ENCODE data around the gene HIVEP3.

Gene HIVEP3

DNA sequence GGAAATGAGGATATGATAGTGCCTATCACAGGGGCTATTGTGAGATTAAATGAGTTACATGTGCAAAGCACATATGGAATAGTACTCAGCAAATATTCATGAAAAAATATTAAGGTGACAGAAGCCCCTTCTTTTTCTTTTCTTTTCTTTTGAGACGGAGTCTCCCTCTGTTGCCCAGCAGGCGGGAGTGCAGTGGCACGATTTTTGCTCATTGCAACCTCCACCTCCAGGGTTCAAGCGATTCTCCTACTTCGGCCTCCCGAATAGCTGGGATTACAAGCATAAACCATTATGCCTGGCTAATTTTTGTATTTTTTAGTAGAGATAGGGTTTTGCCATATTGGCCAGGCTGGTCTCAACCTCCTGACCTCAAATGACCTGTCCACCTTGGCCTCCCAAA lies 139.4 kb downstream of the HIVEP3 start:
- no peak for DNase-seq

DNA sequence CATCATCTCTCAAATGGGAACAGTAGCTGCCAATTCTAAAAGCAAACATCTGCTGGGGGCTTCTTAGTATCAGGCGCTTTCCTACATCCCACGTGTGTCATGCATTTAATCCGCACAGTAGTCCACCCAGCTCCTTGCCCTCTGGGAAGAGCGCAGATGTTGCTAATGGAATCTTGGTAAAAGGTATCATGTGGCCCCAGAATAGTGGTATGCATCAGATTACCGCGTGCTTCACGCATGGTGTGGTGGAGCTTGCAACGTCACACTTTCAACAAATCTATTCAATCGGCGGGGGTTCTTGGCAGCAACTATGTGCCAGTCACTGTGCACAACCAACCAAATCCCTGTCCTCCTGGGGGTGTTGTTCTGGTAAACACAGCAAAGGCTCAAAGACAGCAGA lies 141.0 kb downstream of the HIVEP3 start:
- DNase-seq, result no peak

DNA sequence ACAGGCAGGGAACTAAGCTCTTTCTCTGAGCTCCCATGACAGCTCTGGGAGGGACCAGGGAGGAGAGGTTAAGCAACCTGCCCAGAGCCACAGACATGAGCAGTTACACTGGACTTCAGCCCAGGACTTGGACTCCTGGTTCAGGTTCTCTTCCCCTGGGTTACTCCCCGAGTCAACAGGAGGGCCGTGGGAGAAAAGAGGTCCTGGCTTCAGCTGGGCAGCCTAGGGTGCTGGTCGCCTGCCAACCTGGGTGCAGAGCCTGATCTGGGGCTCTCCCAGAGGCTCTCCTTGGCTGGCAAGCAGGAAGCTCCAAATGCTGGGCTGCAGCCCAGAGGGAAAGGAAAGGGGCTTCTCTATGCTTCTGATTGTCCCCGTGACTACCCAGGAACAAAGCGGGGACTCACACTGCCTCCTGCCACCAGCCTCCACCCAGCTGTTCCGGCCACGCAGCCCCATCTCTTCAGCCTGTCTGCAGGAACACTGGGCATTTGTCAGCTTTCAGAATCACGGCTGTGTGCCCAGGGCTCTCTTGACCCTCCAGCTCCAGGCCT lies 141.8 kb downstream of the HIVEP3 start:
- DNase-seq, result no peak

DNA sequence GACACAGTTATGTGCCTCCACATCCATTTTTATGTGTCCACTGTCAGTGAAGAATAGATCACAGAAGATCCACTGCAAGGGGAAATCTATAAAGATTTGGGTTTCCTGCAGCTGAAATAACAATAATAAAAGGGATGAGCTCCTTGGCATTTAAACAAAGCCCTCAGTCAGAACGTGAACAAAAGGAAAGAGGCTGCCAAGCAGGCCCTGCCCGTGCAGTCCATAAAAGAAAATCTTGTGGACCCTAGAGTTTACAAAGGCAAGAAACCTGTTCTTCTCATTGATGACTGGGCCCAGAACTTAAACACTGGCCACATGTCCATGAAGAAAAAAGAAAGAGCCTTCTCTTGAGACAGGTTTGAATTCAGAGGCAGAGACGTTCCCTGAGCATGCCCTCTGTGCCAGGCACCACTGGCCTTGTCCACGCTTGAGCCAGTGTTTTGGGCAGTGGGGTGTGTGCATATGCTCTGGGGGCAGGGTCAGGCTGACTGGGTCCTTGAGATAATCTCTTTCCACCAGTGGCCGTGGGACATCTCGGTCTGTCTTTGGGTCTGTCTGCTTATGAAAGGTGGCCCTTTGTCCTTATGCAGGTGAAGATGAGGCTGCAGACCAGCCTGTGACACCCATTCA lies 142.7 kb downstream of the HIVEP3 start:
- DNase-seq, result no peak

DNA sequence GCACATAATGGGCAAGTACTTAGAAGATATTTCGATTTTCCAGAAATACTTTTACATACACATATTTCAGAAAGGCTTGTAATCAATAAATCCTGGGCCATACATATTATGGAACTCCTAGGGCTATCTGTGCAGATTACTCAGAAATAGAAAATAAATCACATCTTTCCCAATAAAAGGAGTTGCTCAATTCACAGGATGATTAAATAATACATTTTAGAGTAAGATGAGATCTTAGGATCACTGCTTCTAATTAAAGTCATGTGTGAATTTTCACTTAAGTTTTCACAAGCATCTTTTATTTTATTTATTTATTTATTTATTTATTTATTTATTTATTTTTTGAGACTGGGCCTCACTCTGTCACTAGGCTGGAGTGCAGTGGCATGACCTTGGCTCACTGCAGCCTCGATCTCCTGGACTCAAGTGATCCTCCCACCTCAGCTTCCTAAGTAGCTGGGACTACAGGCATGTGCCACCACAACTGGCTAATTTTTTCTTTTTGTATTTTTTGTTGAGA lies 144.2 kb downstream of the HIVEP3 start:
- no peak for DNase-seq

DNA sequence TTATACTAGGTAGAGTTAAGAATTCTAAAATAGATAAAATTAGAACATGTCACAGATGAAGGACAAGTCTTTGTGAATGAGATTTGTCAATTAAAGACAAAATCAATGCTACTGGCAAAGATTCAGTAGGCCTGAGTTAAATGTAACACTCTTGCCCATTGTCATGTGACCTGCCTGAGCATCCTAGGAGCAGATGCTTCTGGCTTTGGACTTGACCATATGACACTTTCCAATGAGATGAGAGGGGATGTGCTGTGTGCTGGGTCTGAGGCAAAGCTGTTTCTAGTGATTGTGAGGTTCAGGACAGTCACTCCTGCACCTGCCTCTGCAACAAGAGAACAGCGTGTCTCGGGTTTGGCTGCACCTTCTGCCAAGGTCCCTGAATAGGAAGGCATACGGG lies 144.9 kb downstream of the HIVEP3 start:
- no peak for DNase-seq

DNA sequence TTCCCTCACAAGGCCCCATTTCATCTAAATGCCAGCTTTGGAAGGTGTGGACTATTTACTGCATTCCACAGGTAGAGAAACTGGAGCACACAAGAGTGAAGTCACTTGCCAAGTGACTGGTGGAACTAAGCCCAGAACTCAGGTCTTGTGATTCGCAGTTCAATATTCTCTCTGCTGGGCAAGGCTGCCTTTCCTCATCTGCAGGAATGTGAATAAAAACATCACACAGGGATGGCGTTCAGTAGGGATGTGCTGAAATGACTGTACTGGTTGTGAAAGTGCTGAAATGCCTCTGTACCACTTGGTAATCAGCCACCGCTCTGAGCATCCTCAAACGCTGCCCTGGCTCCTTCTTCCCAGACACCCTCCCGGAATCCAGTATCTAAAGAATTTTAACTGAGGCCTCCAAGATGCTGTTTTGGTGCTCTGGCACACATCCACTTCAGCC lies 145.6 kb downstream of the HIVEP3 start:
- DNase-seq, result no peak

DNA sequence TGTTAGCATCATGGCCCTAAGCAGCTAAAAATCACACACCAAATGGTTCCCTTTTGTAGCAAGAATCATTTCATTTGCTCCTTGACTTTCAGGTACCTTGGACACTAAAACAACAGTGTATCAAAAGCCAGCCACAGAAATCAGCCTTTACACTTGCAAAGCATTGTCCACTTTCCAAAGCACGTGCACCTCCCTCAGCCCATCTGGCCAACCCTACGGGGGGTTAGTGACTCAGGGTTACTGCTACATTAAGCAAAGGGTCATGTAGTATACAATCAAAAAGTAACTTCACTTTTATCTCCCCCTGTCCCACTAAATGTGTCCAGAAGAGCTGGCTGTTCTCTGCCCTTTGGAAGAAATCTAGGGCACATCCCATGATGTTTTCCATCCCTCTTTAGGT lies 149.7 kb downstream of the HIVEP3 start:
- DNase-seq, result no peak

DNA sequence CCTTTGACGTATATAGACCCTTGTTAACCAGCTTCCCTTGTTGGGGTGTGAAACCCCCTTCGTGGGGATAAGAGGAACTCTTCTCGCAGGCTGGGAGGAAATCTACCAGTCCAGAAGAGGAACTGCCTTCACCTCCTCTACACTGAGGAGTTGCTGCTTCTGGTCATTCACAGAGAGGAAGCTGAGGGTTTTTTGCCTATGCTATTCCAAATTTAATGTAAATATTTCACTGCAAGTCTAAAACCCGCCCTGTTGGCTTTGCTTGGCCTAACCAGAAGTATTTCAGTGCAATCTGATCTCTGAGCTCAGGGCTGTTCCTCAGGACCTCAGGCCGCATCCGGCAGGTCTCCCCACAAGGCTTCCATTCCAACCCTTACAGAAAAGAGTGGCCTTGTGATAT lies 150.1 kb downstream of the HIVEP3 start:
- DNase-seq, result no peak

DNA sequence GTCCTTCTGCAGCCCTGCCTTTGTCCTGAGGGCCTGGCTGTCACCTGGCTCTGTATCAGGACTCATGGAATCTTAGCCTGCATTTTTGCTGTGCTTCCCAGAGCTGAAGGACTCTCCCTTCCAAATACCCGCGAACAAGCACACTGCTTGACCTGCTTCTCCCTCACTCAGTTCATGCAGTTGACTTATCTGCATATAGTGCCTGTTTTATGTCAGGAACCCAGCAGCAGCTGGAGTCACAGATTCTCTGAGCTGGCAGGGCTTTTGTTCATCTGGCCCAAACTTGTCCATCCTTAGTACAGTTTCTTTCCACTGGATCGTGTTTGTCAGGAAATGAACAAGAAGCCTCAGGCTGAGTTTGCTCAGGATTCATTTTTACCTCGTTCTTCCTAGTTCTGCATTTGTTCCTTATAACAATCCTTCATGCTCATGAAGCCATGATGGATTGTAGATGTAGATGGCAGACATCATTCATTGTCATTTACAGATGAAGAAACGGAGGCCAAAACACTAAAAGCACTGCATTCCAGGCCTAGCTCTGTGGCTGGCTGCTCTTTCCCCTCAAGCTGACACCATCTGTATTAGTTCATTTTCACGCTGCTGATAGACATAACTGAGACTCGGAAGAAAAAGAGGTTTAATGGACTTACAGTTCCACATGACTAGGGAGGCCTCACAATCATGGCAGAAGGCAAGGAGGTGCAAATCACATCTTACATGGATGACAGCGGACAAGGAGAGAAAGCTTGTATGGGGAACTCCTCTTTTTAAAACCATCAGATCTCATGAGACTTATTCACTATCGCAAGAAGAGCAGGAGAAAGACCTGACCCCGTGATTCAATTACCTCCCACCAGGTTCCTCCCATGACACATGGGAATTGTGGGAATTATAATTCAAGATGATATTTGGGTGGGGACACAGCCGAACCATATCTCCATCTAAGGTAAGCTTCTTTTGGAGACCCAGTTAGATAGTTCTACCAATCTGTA lies 150.9 kb downstream of the HIVEP3 start:
- no peak for DNase-seq

DNA sequence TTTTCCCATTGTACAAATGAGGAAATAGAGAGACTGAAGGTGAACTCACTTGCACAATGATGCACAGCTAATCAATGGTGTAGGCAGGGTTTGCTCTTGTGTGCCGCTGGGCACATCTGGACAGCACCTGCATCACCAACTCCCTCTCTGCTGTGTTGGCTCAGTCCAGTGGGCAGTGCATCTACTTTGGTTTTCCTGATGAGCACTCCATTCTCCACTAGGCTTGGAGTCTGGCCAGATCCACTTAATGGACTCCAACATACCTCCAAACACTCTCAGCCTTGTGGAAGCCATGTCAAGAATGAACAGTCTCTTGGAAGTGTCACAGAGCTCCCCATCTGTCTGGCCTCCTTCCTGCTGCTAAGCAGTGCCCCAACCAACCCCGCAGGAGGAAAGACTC lies 152.2 kb downstream of the HIVEP3 start:
- DNase-seq, result no peak

DNA sequence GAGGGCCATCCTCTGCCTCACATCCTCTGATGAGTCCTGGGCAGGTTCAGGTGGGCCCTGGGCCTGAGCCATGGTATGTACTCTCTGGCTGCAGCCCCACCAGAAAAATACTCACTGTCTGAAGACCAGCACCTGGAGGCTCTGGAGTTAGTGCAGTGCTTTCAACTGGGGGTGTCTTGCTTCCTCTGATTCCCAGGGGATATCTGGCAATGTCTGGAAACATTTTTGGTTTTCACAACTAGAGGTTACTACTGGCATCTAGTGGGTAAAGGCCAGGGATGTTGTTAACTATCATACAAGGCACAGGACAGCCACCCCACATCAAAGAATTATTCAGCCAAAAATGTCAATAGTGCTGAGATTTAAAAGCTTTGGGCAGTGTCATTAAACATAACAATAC lies 152.7 kb downstream of the HIVEP3 start:
- DNase-seq, result no peak

DNA sequence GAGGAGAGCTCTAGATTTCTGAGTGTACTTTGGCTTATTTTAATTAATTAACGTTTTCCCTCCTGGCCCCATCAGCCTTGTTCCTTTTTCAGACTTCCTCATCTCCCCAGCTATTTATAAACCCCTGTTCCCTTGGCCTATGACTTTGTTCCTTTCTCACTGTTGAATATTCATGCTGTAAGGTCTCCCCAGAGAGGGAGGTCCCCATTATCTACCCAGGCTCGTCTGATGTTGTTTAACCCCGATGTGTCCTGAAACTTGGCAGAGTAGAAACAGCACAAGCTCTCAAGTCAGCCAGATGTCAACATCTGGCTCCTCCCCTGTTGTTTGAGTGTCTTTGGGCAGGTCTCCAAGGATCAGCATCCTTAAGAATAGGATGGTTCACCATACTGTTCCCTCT lies 153.6 kb downstream of the HIVEP3 start:
- no peak for DNase-seq

DNA sequence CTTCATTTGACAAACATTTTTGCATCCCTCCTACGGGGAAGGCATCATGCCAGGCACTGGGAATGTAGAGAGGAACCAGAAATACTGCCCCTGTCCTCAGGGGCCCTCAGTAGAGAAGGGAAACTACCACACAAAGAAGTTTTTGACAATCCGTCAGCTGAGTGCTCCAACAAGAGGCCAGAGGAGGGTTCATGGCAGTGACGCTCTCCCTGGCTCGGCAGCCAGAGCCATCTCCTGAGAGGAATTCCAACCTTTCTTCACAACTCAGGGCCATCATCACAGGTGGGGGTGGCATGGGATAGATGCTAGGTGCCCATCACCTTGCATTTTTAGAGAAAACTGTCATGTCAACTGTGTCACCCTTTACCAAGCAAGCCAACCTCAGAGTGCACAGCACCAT lies 154.1 kb downstream of the HIVEP3 start:
- no peak for DNase-seq

DNA sequence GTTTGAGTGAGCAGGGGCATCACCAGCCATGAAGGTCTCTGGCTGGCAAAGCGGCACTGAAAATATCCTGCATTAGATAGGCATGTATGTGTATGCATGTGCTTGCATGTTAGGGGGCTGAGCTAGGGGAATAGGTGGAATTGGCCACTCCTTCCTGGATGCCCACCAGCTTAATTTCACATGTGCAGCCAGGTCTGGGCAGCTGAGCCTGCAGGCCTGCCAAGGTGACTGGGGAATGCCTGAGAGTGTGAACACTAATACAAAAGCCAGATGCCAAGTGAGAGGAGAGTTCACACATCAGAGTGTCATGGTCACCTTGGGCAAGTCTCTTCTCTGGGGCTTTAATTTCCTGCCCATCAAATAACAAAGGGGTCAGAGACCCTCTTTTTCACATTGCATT lies 155.9 kb downstream of the HIVEP3 start:
- DNase-seq, result no peak

DNA sequence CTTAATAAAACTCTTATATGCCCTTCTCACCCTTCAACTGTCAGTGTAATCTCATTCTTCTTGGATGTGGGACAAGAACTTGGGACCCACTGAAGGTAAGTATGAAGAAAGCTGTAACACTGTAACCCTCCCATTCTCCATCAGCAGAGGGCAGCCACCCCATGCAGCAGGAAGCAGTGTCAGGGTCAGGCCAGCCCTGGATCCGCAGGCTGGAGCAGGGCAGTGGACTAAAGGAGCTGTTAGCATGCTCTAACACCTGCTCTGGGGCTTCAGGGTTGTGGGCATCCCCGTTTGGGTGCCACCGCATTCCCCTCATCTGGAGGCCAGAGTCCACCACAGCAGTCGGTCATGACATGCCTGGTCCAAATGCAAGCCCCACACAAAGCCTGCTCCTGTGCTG lies 156.5 kb downstream of the HIVEP3 start:
- DNase-seq, result no peak

DNA sequence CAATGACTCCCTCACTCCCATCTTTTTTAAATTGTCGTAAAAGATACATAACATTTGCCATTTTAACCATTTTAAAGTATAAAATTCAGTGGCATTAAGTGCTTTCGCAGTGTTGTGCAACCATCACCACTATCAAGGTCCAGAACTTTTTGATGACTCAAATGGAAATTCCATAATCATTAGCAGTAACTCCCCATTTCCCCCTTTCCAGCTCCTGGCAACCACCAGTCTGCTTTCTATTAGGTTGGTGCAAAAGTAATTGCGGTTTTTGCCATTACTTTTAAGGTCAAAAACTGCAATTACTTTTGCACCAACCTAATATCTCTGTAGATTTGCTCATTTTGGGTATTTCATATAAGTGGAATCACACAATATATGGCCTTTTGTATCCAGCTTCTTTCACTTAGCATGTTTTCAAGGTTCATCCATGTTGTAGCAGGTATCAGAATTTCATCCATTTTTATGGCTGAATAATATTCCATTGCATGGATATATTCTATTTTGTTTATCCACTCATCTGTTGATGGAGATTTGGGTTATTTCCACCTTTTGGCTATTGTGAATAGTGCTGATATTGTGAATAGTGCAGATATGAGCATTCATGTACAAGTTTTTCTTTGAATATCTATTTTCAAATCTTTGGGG lies 159.7 kb downstream of the HIVEP3 start:
- no peak for DNase-seq

DNA sequence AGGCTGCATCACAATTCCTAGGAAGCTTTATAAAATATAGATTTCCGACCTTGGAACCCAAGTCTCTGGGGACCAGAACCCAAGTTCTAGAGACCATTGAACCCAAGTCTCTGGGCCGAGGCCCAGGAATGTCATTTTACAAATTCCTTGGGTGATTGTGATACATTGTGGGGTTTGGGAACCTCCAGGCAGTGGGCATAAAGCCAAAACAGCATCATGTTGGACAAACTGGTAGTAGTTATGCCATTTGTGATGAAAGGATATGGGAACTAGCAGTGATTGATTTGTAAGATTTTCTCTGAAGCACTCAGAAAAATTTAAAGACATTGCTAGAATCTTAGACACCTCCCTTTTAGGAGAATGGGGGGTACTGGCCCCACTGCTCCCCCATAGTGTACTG lies 160.2 kb downstream of the HIVEP3 start:
- DNase-seq, result no peak

DNA sequence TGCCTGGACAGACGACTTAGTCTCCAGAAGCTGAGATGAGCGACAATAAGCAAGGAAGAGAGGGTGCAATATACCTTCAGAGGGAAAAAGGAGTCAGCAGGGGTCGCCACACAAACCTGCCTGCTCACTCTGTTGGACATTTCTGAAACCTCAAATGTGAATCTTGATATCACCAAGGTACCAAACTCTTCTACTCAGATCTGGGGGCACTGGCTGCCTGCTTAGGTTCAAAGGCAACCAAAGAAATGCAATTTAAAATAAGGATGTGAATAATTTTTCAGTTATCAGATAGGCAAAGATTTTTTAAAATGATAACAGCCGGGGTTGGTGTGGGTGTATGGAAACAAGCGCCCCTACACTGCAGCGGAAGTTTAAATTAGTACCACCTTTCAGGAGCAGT lies 164.2 kb downstream of the HIVEP3 start:
- DNase-seq, result no peak

DNA sequence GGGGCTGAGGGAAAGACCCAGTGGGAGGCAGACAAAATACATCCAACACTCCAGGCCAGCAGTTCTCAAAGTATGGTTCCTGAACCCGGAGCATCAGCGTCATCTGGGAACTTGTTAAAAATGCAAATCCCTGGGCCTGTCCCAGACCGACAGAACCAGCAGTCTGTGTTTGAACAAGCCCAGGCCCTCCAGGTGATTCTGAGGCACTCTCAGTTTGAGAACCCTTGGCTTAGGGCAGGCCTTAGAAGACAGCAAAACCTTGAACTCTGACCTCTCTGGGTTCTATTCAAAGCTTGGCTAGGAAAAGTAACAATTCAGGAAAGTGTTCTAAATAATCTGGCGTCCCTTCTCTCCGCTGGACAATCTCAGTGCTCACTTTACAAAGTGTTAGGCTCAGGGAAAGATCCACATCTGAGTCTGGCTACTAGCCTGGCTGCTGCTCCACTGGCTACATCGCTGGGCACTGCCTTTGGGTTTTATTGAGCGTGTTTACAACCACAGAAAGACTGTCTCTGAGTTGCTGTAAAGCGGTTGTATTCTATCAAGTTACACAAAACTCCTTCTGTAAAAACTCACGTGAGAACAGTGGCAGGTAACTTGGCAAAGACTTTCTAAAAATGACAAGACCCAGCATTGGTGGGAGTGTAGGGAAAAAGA lies 166.1 kb downstream of the HIVEP3 start:
- DNase-seq, result no peak

DNA sequence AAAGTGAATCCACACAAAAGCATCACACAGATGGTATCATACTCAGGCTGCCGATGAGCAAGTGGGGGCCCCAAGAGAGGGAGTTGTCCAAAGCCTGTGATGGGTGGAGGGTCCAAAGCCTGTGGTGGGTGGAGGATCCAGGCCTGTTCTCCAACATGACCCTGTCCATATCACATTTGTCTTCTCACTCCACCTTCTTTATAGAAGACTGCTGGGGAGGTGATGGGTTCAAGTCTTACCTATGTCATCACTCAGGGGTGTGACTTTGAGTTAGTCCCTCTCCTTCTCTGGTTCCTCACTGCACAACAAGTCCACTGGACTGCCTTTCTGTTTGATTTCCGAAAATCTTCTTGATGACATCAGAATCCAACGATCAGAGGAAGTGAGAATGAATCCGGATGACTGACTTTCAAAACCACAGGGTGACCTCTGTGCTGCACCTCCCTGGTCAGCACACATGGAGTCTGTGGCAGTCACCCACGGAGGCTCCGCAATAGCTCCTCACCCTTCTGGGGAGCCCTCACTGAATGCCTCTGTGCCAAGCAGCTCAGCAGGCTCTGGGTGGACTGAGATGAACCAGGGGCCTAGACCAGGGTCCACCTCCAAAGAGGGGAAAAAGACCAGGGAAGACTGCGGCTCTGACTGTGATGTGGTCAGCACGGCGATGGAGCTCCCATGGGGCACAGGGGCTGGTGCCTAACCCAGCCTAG lies 166.8 kb downstream of the HIVEP3 start:
- DNase-seq, result no peak

Data from 8988T (cell line).